SK-N-MC (cell line): ENCODE measurements around the gene RAB36.

Experiments used
- EZH2 ChIP-seq: fragments of 200-600 bp; sonication (generic); IDR thresholded peaks from one replicate; pipeline ENCODE4 v1.6.1; 2017; ENCODE audit warnings: antibody characterized with exemption
- FOXP2 ChIP-seq: optimal IDR thresholded peaks from 2 replicates; pipeline ENCODE3; 2011; ENCODE audit warnings: mild to moderate bottlenecking, moderate library complexity; ENCODE audit not compliant: insufficient read depth; ENCODE audit errors: extremely low read length, control extremely low read depth
- POLR2AphosphoS5 ChIP-seq: IDR thresholded peaks from 2 replicates; pipeline ENCODE4 v1.6.1; 2012; ENCODE audit warnings: mild to moderate bottlenecking, low read depth, low read length, borderline replicate concordance

GRCh38 chr22:23187871-23188700 lies 42.8 kb downstream of the RAB36 start:
- TF ChIP-seq POLR2AphosphoS5 (no peak), EZH2 (no peak), FOXP2 (no peak)
